DOHH2 (cell line): ENCODE measurements around the gene MUC6.

Source experiments
- EZH2phosphoT487 ChIP-seq: fragments of 200-600 bp; sonication (generic); IDR thresholded peaks from 2 replicates; pipeline ENCODE4 v1.6.1; 2017; ENCODE audit warnings: borderline replicate concordance, mild to moderate bottlenecking, antibody characterized with exemption, low read length, moderate library complexity, mixed read lengths
- TF ChIP-seq, protein P1 (sequence below): fragments of 200-600 bp; sonication (generic); IDR thresholded peaks from one replicate; pipeline ENCODE4 v1.5.1; 2014; ENCODE audit warnings: antibody characterized with exemption, mild to moderate bottlenecking, low read depth, low read length; ENCODE audit not compliant: poor library complexity, severe bottlenecking

DNA sequence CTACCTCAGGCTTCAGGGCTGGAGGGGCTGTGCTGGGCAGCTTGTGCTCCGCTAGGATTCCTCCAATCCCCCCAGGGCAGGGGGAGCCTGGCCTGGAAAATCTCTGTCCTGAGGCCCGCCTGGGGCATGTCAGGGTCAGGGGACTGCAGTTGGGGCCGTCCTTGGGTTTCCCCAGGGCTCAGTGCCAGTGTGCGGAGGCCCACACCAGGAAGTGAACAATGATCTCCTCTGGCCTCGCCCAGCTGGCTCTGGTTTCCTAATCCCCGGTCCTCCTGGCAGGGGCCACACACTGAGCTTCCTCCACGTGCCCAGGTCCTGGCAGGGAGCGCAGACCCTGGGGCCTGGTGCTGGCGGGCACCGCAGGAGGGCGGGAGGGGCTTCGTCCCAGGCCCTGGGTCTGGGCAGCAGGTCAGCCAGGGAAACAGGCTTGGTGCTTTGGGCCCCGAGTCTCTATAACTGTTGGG lies 36.8 kb upstream of the MUC6 start:
- TF ChIP-seq, protein P1, sequence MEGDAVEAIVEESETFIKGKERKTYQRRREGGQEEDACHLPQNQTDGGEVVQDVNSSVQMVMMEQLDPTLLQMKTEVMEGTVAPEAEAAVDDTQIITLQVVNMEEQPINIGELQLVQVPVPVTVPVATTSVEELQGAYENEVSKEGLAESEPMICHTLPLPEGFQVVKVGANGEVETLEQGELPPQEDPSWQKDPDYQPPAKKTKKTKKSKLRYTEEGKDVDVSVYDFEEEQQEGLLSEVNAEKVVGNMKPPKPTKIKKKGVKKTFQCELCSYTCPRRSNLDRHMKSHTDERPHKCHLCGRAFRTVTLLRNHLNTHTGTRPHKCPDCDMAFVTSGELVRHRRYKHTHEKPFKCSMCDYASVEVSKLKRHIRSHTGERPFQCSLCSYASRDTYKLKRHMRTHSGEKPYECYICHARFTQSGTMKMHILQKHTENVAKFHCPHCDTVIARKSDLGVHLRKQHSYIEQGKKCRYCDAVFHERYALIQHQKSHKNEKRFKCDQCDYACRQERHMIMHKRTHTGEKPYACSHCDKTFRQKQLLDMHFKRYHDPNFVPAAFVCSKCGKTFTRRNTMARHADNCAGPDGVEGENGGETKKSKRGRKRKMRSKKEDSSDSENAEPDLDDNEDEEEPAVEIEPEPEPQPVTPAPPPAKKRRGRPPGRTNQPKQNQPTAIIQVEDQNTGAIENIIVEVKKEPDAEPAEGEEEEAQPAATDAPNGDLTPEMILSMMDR: no peak
- no peak for TF ChIP-seq EZH2phosphoT487
